Upper lobe of left lung (tissue), 4 donors: ENCODE results near the gene CUBN.

Experiments
- POLR2A ChIP-seq, 4 donors: fragments of 450-650 bp; IDR thresholded peaks; one replicate each; pipeline ENCODE4 v1.5.1; 2016 to 2017; ENCODE audit warnings: antibody characterized with exemption in 4 of 4, mild to moderate bottlenecking in 2 of 4
- POLR2AphosphoS5 ChIP-seq, 2 donors: sonication (generic); formaldehyde crosslinking; IDR thresholded peaks; one replicate each; pipeline ENCODE4 v1.5.1; 2017; ENCODE audit warnings: antibody characterized with exemption in 2 of 2
- TF ChIP-seq, protein P1 (sequence below), 6 experiments: fragments of 450-650 bp in 4 of 6; fragments of 200-600 bp in 2 of 6; sonication (generic) in 2 of 6; IDR thresholded peaks; one replicate each; pipeline ENCODE4 v1.5.1; 2016 to 2019; ENCODE audit warnings: antibody characterized with exemption in 6 of 6

- TF ChIP-seq, protein P1, sequence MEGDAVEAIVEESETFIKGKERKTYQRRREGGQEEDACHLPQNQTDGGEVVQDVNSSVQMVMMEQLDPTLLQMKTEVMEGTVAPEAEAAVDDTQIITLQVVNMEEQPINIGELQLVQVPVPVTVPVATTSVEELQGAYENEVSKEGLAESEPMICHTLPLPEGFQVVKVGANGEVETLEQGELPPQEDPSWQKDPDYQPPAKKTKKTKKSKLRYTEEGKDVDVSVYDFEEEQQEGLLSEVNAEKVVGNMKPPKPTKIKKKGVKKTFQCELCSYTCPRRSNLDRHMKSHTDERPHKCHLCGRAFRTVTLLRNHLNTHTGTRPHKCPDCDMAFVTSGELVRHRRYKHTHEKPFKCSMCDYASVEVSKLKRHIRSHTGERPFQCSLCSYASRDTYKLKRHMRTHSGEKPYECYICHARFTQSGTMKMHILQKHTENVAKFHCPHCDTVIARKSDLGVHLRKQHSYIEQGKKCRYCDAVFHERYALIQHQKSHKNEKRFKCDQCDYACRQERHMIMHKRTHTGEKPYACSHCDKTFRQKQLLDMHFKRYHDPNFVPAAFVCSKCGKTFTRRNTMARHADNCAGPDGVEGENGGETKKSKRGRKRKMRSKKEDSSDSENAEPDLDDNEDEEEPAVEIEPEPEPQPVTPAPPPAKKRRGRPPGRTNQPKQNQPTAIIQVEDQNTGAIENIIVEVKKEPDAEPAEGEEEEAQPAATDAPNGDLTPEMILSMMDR (IDR thresholded peaks at IDR 0.05), result no peak
- TF ChIP-seq POLR2A (IDR thresholded peaks at IDR 0.05) (no peak), POLR2AphosphoS5 (IDR thresholded peaks at IDR 0.05) (no peak)
Observed at GRCh38 chr10:16905320-16905719, 224.3 kb downstream of the CUBN start.
